BLaER1 treated with 17β-estradiol and CSF1 and Interleukin-3, amounts not matched to agents 10 nM and 100 nM (cell line): ENCODE measurements around the gene AGBL3.
A peak's percentile ranks its signal among the peaks of the same experiment; 100 is the strongest.

Experiments
- H3K27ac ChIP-seq, 11 experiments: shearing (Covaris generic); formaldehyde crosslinking; 2 replicates each; pipeline ENCODE4 v1.8.1; 2022
- H3K27me3 ChIP-seq, 11 experiments: shearing (Covaris generic); formaldehyde crosslinking; 2 replicates each; pipeline ENCODE4 v1.8.1; 2022
- H3K36me3 ChIP-seq, 11 experiments: shearing (Covaris generic); formaldehyde crosslinking; 2 replicates each; pipeline ENCODE4 v1.8.1; 2022
- H3K4me1 ChIP-seq, 10 experiments: shearing (Covaris generic); formaldehyde crosslinking; 2 replicates each; pipeline ENCODE4 v1.8.1; 2022
- H3K4me2 ChIP-seq, 11 experiments: shearing (Covaris generic); formaldehyde crosslinking; 2 replicates each; pipeline ENCODE4 v1.8.1; 2022
- H3K4me3 ChIP-seq, 10 experiments: shearing (Covaris generic); formaldehyde crosslinking; 2 replicates each; pipeline ENCODE4 v1.8.1; 2022
- H3K9ac ChIP-seq, 11 experiments: shearing (Covaris generic); formaldehyde crosslinking; 2 replicates each; pipeline ENCODE4 v1.8.1; 2022
- H3K9me3 ChIP-seq, 11 experiments: shearing (Covaris generic); formaldehyde crosslinking; replicated peaks in 1 of 11; 2 replicates each; pipeline ENCODE4 v1.8.1; 2022
- H4K20me1 ChIP-seq, 11 experiments: shearing (Covaris generic); formaldehyde crosslinking; 2 replicates each; pipeline ENCODE4 v1.8.1; 2022
- Cebpa-rat ChIP-seq, 11 experiments: shearing (Covaris generic); IDR thresholded peaks; 2 replicates each; pipeline ENCODE4 v1.8.1; 2022

AGBL3 gene

DNA sequence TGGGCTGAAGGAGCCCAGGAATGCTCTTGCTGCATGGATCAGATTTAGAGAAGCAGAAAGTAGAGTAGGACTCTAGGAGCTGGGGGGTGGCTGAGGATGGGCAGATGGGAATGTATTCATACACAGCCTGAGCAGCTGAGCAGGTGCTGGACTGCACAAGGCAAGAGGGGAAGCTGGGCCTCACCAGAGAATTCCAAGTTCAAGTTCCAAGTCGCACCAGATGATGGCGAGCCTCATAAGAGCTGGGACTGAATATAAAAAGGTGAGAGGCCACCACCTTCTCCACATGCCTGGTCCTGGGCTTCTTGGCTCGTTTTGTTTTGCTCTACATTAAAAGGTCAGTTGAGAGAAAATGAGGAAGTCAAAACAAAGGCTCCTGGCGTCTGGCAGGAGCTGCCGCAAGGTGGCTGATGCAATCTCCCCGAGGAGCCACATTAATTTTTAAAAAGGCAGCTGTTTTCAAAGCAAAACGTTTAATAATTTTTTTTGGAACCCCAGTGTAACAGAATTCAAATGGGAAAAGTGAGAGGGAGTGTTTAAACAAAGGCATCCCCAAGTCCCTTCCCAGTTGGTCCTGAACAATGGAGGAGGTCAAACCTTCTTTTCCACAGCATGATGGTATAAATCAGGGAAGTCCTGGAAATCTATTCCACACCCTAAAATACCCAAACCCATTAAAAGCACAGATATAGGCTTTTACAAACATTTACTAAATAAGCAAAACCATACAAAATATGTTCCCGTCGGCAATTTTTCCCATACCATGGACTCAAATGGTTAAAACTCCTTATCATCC lies 174.7 kb downstream of the AGBL3 start:
- Histone ChIP-seq H3K4me1 (peaks cover 29 to 44% (median 35%) of the 10 kb centered on the region in 10 experiments), H3K9me3 (peaks cover 43 to 75% (median 59%) of the 10 kb centered on the region in 11 experiments)

DNA sequence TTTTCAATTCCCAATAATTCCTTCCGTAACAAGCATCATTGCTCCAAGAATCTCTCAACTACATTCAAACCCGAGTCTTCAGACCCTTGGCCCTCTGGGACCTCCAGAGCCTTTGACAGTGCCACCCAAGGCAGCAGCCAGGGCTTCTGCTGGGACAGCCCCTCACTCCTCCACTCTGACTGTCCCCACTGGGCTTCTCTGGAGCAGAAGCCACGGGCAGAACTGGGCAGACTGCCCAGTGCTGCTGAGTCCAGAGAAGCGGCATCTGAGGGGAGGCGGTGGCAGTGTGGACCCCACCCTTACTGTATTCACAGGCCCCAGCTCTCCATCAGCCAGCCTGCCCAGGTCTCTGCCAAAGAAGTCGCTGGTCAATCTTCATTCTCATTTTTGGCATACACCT lies 175.4 kb downstream of the AGBL3 start:
- Histone ChIP-seq H3K4me3 (peak overlapping the region in 4 of 10 experiments; percentile 23 to 36 (median 28); a peak in 4 of 20 replicates), H3K27ac (peak overlapping the region; percentile 59 to 89 (median 84); a peak in 21 of 22 replicates), H3K4me2 (peak overlapping the region; percentile 58 to 93 (median 80)), H3K4me1 (peaks cover 29 to 46% (median 36%) of the 10 kb centered on the region in 10 experiments), H3K27me3 (no peaks in the 10 kb centered on the region), H3K9ac (peak overlapping the region in 7 of 11 experiments; percentile 54 to 71 (median 67); a peak in 12 of 22 replicates), H3K36me3 (peaks cover 69 to 78% (median 75%) of the 10 kb centered on the region in 11 experiments), H4K20me1 (peaks cover 0 to 23% (median 0%) of the 10 kb centered on the region in 11 experiments; a peak in 7 of 22 replicates), H3K9me3 (peaks cover 37 to 69% (median 53%) of the 10 kb centered on the region in 11 experiments)
- TF ChIP-seq Cebpa-rat (IDR thresholded peaks at IDR 0.05): no peak

More for the DNA sequence above, 174.7 kb downstream of the AGBL3 start:
- Histone ChIP-seq H4K20me1 (peaks cover 0 to 17% (median 0%) of the 10 kb centered on the region in 11 experiments; a peak in 4 of 22 replicates), H3K4me3 (peak overlapping the region in 7 of 10 experiments; percentile 0 to 36 (median 23); a peak in 7 of 20 replicates), H3K36me3 (peaks cover 67 to 77% (median 73%) of the 10 kb centered on the region in 11 experiments), H3K4me2 (peak overlapping the region; percentile 58 to 93 (median 80)), H3K27me3 (no peaks in the 10 kb centered on the region), H3K9ac (peak overlapping the region; percentile 54 to 71 (median 67)), H3K27ac (peak overlapping the region; percentile 59 to 89 (median 84); a peak in 21 of 22 replicates)
- peak in 6 of 11 experiments; percentile 12 to 80 (median 48); a peak in 6 of 22 replicates for TF ChIP-seq Cebpa-rat (IDR thresholded peaks at IDR 0.05)

- H3K27me3 ChIP-seq: no peaks in the 10 kb centered on the region
- H4K20me1 ChIP-seq: peaks cover 0 to 31% (median 7%) of the 10 kb centered on the region in 11 experiments; a peak in 9 of 22 replicates
- H3K9ac ChIP-seq: no peak overlapping the region
- H3K4me3 ChIP-seq: peak overlapping the region in 3 of 10 experiments; percentile 5 to 32 (median 25); a peak in 1 of 20 replicates
- no peak for TF ChIP-seq Cebpa-rat (IDR thresholded peaks at IDR 0.05)
- peaks cover 30 to 54% (median 39%) of the 10 kb centered on the region in 10 experiments for H3K4me1 ChIP-seq
- peaks cover 69 to 78% (median 76%) of the 10 kb centered on the region in 11 experiments for H3K36me3 ChIP-seq
- H3K4me2 ChIP-seq: peak overlapping the region in 4 of 11 experiments; percentile 80 to 93 (median 91); a peak in 7 of 22 replicates
- H3K9me3 ChIP-seq: peaks cover 29 to 61% (median 44%) of the 10 kb centered on the region in 11 experiments
- H3K27ac ChIP-seq: peak overlapping the region in 10 of 11 experiments; percentile 77 to 89 (median 84); a peak in 19 of 22 replicates
Measured at GRCh38 chr7:135162382-135163001, 176.2 kb downstream of the AGBL3 start.

DNA sequence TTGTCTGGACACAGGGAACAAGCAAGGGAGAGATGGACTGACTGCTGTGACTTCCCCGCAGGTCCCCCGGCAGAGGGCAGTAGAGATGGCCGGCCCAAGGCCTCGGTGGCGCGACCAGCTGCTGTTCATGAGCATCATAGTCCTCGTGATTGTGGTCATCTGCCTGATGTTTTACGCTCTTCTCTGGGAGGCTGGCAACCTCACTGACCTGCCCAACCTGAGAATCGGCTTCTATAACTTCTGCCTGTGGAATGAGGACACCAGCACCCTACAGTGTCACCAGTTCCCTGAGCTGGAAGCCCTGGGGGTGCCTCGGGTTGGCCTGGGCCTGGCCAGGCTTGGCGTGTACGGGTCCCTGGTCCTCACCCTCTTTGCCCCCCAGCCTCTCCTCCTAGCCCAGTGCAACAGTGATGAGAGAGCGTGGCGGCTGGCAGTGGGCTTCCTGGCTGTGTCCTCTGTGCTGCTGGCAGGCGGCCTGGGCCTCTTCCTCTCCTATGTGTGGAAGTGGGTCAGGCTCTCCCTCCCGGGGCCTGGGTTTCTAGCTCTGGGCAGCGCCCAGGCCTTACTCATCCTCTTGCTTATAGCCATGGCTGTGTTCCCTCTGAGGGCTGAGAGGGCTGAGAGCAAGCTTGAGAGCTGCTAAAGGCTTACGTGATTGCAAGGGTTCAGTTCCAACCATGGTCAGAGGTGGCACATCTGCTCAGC lies 178.2 kb downstream of the AGBL3 start:
- peaks cover 21 to 44% (median 28%) of the 10 kb centered on the region in 11 experiments for H3K9me3 ChIP-seq
- TF ChIP-seq Cebpa-rat (IDR thresholded peaks at IDR 0.05): no peak
- no peak overlapping the region for H3K4me3 ChIP-seq
- H3K27me3 ChIP-seq: no peaks in the 10 kb centered on the region
- peaks cover 68 to 77% (median 72%) of the 10 kb centered on the region in 11 experiments for H3K36me3 ChIP-seq
- peak overlapping the region in 2 of 11 experiments; percentile 22 to 23; a peak in 2 of 22 replicates for H3K27ac ChIP-seq
- H3K4me2 ChIP-seq: no peak overlapping the region
- peaks cover 0 to 44% (median 12%) of the 10 kb centered on the region in 11 experiments; a peak in 9 of 22 replicates for H4K20me1 ChIP-seq
- H3K9ac ChIP-seq: no peak overlapping the region
- H3K4me1 ChIP-seq: peaks cover 38 to 61% (median 50%) of the 10 kb centered on the region in 10 experiments

GRCh38 chr7:135165862-135166261 lies 179.6 kb downstream of the AGBL3 start:
- peaks cover 0 to 44% (median 12%) of the 10 kb centered on the region in 11 experiments; a peak in 9 of 22 replicates for H4K20me1 ChIP-seq
- peaks cover 21 to 44% (median 28%) of the 10 kb centered on the region in 11 experiments for H3K9me3 ChIP-seq
- no peak overlapping the region for H3K4me3 ChIP-seq
- no peak overlapping the region for H3K9ac ChIP-seq
- H3K4me1 ChIP-seq: peaks cover 29 to 50% (median 40%) of the 10 kb centered on the region in 10 experiments
- H3K27me3 ChIP-seq: no peaks in the 10 kb centered on the region
- no peak overlapping the region for H3K4me2 ChIP-seq
- peaks cover 68 to 77% (median 72%) of the 10 kb centered on the region in 11 experiments for H3K36me3 ChIP-seq
- no peak for TF ChIP-seq Cebpa-rat (IDR thresholded peaks at IDR 0.05)
- no peak overlapping the region for H3K27ac ChIP-seq

DNA sequence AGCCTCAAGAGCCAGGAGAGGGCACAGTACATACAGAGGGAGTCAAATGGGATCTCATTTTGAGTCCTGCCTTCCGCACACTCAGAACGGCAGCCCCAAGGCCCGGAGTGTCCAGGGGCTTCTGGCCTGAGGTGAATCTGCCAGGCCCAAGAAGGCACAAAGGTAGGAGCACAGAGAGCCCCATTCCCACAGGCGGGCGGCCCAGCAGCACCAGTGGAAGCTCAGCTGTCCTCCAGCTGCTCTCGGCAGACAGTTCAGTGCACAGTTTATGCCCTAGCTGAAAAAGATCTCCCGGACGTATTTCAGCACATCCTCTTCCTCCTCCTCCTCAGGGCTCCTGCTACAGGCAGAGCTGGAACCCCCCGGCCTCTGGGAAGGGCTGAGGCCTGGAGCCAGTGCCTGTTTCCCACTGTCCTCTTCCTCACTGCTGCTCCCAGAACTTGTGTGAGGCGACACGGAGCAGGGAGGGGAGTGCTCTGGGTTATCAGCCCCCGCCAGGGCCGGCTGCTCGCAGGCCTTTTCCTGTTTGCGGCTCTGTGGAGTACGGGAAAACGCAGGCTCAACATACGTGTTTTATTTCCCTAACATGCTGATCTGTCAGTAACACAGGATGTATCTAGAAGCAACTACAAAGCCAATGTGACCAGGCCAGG lies 180.2 kb downstream of the AGBL3 start:
- Histone ChIP-seq H3K9ac (peak overlapping the region in 1 of 11 experiments; percentile 11; a peak in 2 of 22 replicates), H3K4me2 (peak overlapping the region in 2 of 11 experiments; percentile 58 to 72; a peak in 4 of 22 replicates)
- TF ChIP-seq Cebpa-rat (IDR thresholded peaks at IDR 0.05): no peak

GRCh38 chr7:135167365-135167917 lies 181.1 kb downstream of the AGBL3 start:
- Histone ChIP-seq H3K9ac (peak overlapping the region in 5 of 11 experiments; percentile 18 to 48 (median 25); a peak in 4 of 22 replicates), H3K27ac (peak overlapping the region in 1 of 11 experiments; percentile 26; a peak in 4 of 22 replicates), H3K9me3 (peaks cover 15 to 35% (median 18%) of the 10 kb centered on the region in 11 experiments), H3K4me2 (peak overlapping the region; percentile 12 to 72 (median 40); a peak in 19 of 22 replicates), H4K20me1 (peaks cover 0 to 44% (median 12%) of the 10 kb centered on the region in 11 experiments; a peak in 9 of 22 replicates), H3K4me3 (0 out of 20 replicates have a peak overlapping the region, but pooled peaks of 1 of the 10 experiments have one; percentile 19), H3K4me1 (peaks cover 28 to 48% (median 36%) of the 10 kb centered on the region in 10 experiments), H3K36me3 (peaks cover 60 to 67% (median 63%) of the 10 kb centered on the region in 11 experiments), H3K27me3 (no peaks in the 10 kb centered on the region)
- TF ChIP-seq Cebpa-rat (IDR thresholded peaks at IDR 0.05): no peak

More for the DNA sequence above, 180.2 kb downstream of the AGBL3 start:
- Histone ChIP-seq H3K4me3 (no peak overlapping the region), H3K27me3 (no peaks in the 10 kb centered on the region), H3K27ac (no peak overlapping the region), H3K4me1 (peaks cover 28 to 50% (median 37%) of the 10 kb centered on the region in 10 experiments), H3K36me3 (peaks cover 68 to 77% (median 71%) of the 10 kb centered on the region in 11 experiments), H4K20me1 (peaks cover 0 to 44% (median 12%) of the 10 kb centered on the region in 11 experiments; a peak in 9 of 22 replicates), H3K9me3 (peaks cover 21 to 44% (median 27%) of the 10 kb centered on the region in 11 experiments)
